Activated naive CD4-positive, alpha-beta T cell treated with anti-CD3 and anti-CD28 coated beads, Interleukin-2, amount 50 U/mL, for 72 hours (primary cell): ENCODE data around the gene CSNK2B. TPM values are rescaled to one million over a fixed set of nuclear protein-coding genes. Genes with fewer than 3 reads are reported as not detected.

Experiments
- ATAC-seq, 2 donors: fragments of 150-1000 bp; cut with Tn5 transposase; 2 replicates each; pipeline ENCODE4 v1.10.0; 2021; ENCODE audit warnings: mild to moderate bottlenecking in 2 of 2, moderate library complexity in 2 of 2
- DNase-seq, 2 donors: peaks; one replicate each; pipeline ENCODE4 v3.0.0; 2021 to 2022; ENCODE audit warnings: low spot score in 2 of 2
- H3K27ac Mint-ChIP-seq, 2 donors: one replicate each; pipeline ENCODE4 v1.8.0; 2022; ENCODE audit warnings: mild to moderate bottlenecking in 2 of 2, mixed read lengths in 2 of 2
- H3K36me3 Mint-ChIP-seq, 2 donors: one replicate each; pipeline ENCODE4 v1.8.0; 2022; ENCODE audit warnings: mixed read lengths in 2 of 2
- H3K9me3 Mint-ChIP-seq, 2 donors: one replicate each; pipeline ENCODE4 v1.8.0; 2022; ENCODE audit warnings: mixed read lengths in 2 of 2
- total RNA-seq, 2 donors: library from RNA; stranded (reverse); gene quantifications; one replicate each; pipeline ENCODE4 v1.2.3, GENCODE V29; 2022

The CSNK2B gene
- total RNA-seq, 2 donors from 2014 or later = 242 to 251 TPM

DNA sequence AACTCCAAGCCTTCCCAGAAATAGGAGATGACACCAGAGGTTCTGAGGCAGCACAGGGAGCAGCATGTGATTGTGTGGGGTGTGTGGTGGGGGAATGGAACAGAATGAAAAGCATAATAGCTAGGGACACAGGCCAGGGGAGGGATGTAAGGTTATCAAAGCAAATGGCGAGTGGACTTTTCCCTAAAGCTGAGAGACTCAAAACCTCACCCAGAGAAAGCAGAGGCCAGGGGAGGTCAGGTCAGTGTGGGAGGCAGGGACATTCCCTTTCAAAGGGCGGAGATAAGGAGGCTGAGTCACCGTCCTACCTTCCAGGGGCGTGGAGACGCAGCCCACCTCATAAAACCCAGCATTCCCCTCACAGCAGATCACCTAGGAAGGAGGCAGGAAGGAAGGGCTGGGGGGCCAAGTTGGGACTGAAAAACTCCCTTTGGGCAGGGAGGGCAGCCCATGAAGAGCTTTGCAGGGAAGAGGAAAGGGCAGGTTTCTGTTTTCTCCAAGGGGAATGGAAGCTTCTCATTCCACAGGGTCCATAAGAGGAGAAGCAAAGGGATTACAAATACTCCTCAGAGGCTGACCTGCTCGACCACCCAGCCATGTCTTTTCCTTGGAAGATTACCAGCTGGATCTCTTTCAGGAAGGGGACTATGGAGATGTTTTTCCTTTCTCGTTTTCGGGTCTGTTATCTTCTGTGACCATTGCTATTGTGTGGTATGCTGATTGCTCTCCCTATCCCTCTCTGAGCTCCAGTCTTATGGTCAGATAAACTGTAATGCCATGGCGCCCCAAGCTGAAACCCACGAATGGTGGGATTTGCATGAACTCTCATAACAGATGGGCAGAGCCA, 24.6 kb downstream of the CSNK2B start:
- ATAC-seq = peak in 1 of 2 donors; percentile 69
- Mint-ChIP-seq H3K36me3 (peaks cover 0 to 6% of the 10 kb centered on the region in 2 donors), H3K27ac (peak overlapping the region; percentile 83 to 93)

DNA sequence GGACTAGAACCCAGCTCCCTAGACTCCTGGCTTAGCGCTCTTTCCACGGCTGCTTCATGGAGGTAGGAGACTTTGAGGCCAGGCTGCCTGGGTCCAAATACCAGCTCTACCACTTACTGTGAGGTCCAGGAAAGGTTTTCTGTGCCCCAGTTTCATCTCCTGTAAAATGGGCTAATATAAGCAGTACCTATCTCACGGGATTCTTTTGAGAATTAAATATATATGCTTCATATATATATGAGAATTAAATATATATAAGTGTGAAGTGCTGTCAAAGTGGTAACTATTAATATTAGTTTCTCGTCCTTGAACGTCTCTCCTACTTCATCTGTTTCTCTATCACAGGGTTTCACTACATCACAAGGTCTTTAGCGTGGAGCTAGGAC, 25.2 kb downstream of the CSNK2B start:
- no peak for DNase-seq
- no peak overlapping the region for H3K27ac Mint-ChIP-seq
- H3K9me3 Mint-ChIP-seq = no peaks in the 10 kb centered on the region
- no peak for ATAC-seq
- peaks cover 0 to 6% of the 10 kb centered on the region in 2 donors for H3K36me3 Mint-ChIP-seq

More for the DNA sequence above, 24.6 kb downstream of the CSNK2B start:
- H3K9me3 Mint-ChIP-seq = no peaks in the 10 kb centered on the region
- no peak for DNase-seq

DNA sequence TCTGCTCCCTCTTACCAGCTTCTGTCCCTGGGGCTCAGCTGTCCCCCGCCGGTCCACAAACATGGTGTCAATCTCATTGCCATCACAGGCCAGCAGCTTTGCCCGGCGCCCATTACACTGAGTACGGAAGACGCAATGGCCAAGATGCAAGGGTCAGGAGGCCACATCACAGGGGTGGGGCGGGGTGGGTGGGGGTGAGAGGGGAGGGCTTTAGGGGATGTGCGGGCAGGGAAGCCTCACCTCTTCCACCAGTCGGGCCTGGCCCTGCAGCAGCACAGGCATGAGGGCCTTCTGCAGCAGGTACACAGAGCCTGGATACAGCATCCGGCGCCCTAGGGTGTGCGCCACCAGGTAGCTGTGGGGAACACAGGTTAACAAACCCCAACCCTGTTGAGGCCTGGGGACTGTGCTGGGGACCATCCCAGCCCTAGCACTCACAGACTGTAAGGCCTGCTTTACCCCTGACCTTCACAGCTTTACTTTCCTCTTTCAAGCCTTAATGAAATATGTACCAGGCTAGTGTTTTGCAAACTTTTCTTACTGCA, 25.8 kb downstream of the CSNK2B start:
- Mint-ChIP-seq H3K36me3 (peaks cover 0 to 6% of the 10 kb centered on the region in 2 donors), H3K27ac (no peak overlapping the region)
- DNase-seq = no peak

DNA sequence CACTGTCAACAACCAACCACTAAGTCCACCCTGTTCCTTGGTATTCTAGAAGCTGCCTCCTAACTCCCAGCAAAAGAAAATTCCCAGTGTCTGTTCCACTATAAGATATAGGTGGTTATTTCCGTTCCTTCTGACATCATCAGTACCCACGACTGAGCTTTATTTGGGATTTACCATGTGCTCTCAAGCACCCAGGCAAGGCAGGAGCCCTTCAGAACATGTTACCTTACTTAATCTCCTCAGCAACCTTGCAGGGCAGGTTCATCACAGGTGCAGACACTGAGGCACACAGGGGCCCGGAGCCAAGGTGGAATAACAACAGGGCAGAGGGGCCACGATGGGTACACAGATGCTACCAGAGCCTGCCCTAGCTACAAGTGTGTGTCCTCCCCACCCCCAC, 26.5 kb downstream of the CSNK2B start:
- no peak for DNase-seq
- no peak for ATAC-seq
- Mint-ChIP-seq H3K36me3 (peaks cover 0 to 6% of the 10 kb centered on the region in 2 donors), H3K9me3 (no peaks in the 10 kb centered on the region), H3K27ac (peak overlapping the region in 1 of 2 donors; percentile 67)

More for the DNA sequence above, 25.8 kb downstream of the CSNK2B start:
- H3K9me3 Mint-ChIP-seq = no peaks in the 10 kb centered on the region
- no peak for ATAC-seq

DNA sequence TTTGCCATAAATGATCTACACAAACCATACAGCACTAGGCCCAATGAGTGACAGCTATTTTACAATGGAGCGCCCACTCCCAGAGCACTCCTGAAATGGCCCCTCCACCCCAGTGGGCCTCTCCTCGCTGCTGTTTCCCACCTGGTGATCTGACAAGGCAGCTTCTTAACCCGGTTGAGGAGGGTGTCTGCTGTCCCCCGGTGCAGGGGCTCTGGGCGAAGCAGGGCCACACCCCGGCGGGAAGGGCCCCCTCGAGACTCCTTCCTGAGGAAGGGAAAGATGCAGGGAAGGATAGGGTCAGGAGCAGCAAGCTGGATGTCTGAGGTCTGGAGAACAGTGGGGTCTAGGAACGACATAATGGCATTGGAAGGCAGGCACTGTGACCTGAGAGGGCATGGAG, 27.0 kb downstream of the CSNK2B start:
- Mint-ChIP-seq H3K9me3 (no peaks in the 10 kb centered on the region), H3K36me3 (peaks cover 0 to 6% of the 10 kb centered on the region in 2 donors), H3K27ac (peak overlapping the region; percentile 56 to 67)
- DNase-seq (no peak), ATAC-seq (no peak)

DNA sequence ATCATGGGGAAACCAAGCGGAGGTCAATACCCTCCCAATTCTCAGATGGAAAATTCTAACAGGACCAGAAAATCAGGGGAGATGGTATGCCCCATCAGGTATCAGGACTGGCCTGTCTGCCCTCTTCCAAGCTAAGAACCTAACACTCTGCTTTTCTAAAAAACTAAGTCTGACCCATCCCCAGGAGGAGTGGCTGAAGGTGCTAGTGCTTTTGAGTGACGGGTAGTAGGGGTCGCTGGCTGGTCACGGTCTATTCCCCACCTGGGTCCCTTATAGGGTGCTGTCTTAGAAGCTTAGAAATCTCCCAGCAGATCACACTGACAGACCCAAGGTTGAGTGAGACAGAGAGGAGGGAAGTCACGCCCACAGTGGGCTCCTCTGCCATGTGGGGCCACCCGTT, 27.7 kb downstream of the CSNK2B start:
- no peak for DNase-seq
- H3K36me3 Mint-ChIP-seq = peaks cover 0 to 6% of the 10 kb centered on the region in 2 donors
- ATAC-seq = no peak
- peak overlapping the region in 1 of 2 donors; percentile 56 for H3K27ac Mint-ChIP-seq
- H3K9me3 Mint-ChIP-seq = no peaks in the 10 kb centered on the region

DNA sequence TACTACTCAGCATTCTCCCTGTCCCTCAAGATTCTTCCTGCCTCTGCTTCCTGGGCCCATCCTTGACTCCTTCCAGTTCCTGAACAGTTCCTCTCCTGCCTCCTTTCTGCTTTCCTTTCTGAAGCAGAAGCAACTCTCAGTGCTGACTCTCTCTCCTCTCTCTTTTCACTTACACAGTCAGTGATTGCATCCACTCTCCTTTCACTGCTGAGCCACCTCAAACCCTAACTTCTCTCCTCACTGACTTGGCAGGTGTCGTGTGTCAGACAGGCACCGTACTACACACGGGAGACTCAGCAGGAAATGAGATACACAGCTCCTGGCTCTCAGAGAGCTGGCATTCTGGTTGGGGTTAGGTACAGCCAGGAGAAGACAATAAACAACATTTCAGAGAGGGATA, 31.7 kb downstream of the CSNK2B start:
- no peak for DNase-seq
- peak in 1 of 2 donors; percentile 45 for ATAC-seq
- H3K9me3 Mint-ChIP-seq = no peaks in the 10 kb centered on the region
- peak overlapping the region; percentile 10 to 43 for H3K27ac Mint-ChIP-seq
- peaks cover 6 to 11% of the 10 kb centered on the region in 2 donors for H3K36me3 Mint-ChIP-seq

DNA sequence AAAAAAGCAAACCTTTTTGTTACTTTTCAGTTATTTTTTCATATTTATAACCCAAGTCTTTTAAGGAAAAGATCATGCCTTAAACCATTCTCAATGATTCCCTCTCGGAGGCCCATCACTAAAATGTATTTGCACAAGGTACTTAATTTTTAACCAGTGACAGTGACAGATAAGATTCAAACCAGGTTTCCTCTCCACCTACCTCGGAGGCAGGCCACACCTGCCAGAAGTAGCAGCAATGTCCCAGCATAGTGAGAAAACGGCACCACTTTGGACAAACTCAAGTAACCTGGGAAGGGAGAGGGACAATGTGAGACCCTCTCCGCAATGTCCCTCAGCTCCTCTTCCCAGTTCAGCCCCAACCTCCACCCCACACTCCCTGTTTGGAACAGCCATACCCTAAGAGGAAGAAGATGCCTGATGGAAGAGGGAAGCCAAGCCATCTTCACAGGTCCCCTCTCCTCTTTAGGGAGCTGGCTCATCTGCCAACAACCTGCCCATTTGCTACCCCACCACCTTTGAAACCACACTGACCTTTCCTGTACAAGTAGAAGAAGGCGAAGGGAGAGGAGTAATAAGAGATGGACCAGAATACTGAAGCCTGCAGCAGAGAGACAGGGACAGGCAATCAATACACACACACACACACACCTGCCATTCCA, 35.0 kb downstream of the CSNK2B start:
- Mint-ChIP-seq H3K9me3 (no peaks in the 10 kb centered on the region), H3K27ac (no peak overlapping the region), H3K36me3 (peaks cover 14% of the 10 kb centered on the region in 2 donors)
- no peak for ATAC-seq
- no peak for DNase-seq

DNA sequence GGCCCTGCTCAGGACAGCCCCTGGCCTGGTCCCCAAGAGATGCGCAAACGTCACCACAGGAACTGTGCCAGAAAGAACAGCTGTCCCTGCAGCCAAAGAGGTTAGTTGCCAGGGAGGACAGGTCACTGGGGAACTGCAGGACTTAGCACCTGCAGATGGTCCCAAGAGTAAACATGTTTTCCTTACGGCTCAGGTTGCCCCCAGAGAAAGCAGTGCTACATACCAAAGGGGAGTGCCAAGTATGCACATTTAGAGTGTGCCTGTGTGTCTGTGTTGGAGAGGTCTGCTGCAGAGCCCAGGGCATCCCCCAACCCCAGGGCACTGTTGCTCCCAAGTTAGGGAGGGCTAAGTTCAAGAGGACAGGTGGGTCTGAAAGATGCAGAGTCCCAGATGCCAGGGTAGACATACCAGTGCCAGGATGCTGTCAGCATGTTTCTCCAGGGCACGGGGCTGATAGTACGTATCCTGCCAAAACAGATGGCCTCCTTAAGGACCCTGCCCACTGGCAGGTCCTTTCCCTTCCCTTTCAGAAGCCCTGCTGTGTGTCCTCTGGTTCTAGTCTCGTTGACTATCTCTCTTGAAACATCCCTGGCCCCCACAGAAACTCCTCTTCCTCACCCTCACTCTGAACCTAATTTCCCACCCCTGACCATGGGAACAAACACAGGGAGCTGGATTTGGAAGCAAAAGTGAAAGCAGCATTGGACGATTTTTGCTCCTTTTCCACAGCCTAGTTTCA, 36.0 kb downstream of the CSNK2B start:
- H3K36me3 Mint-ChIP-seq = peaks cover 14% of the 10 kb centered on the region in 2 donors
- no peak for DNase-seq
- ATAC-seq = no peak
- no peaks in the 10 kb centered on the region for H3K9me3 Mint-ChIP-seq
- H3K27ac Mint-ChIP-seq = peak overlapping the region; percentile 94 to 98

DNA sequence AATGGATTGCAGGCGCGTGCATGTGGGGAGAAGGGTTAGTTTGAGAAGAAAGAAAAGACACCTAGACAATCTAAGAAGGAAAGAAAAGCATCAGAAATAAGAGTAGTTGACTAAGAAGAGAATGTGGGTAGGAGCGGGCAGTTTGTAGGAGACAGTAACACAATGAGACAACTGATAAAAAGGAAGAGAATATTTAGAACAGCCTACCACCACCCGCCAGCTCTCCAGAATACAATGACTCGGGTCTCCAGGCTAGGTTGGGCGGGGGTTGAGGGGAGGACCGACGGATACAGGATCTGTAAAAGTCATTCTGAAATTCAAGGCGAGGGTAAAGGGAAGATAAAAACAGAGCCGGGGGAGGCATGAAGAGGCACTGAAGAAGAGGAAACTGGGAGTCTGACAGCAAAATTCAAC, 36.5 kb downstream of the CSNK2B start:
- Mint-ChIP-seq H3K36me3 (peaks cover 14% of the 10 kb centered on the region in 2 donors), H3K9me3 (no peaks in the 10 kb centered on the region), H3K27ac (peak overlapping the region; percentile 94 to 98)
- DNase-seq = peak in 1 of 2 donors; percentile 30
- peak; percentile 28 to 52 for ATAC-seq

DNA sequence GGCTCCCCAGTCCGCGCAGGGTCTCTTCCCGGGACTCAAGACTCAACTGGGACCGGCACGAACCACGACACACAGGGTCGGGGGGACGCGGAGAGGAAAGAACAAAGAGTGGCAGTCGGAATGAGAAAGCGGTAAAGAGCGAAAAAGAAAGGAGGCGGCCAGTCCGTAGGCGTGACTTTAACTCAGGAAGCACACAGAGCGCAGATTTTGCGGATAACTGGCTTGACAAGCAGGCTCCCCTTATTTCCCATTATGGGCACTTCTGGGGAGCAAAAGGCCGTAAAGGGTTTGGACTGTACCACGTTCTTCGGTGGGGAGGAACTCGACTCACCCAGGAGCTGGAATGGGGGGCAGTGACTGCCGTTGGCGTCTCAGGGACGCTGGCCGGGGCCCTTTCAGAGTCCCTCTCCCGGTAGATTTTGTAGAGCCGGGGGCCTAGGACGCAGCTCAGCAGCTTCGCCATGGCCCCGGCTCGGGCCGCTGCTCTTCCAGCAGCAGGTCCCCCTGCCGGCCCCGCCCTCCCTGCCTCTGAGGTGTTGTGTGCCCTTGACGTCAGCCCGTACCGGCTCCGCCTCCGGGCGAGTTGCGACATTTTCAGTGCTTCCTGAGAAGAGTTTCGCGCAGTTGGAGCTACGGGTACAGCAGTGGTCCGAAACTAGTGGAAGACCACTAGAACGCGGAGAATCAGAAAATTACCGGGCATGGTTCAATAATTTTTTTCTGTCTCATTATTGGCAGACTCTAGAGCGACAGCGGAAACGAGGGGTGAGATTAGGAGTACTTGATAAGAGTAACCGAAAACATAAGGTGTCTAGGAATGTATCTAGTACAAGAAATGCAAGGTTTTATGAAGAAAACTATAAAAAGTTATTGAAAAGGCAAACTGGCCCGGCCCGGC, 37.2 kb downstream of the CSNK2B start, which contains the start of gene ABHD16A:
Gene ABHD16A, minus strand, starts transcription at position 506 of the 898 bp plus-strand sequence. Its CDS starts 43 bp downstream, at position 463.
- peak; percentile 96 to 97 for ATAC-seq
- peak; percentile 94 to 96 for DNase-seq
- Mint-ChIP-seq H3K9me3 (no peaks in the 10 kb centered on the region), H3K36me3 (peaks cover 14% of the 10 kb centered on the region in 2 donors), H3K27ac (peak within 1 kb of the TSS; percentile 94 to 98)

DNA sequence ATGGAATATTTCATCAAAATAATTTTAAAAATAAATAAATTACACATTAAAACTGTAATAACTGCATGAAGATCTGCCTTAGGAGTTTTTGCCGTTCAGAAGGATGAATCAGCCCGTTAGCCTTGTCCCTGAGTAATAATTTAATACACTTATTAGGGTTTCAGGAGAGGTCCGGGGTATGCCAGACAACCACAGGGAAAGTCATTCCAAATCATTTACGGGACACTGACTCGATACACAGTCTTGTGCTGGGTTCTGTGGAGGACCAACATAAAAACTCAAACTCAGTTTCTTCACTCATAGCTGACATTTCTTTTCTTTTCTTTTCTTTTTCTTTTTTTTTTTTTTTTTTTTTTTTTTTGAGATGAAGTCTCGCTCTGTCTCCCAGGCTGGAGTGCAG, 40.1 kb downstream of the CSNK2B start:
- no peak for DNase-seq
- no peak for ATAC-seq
- H3K36me3 Mint-ChIP-seq = peaks cover 14% of the 10 kb centered on the region in 2 donors
- H3K27ac Mint-ChIP-seq = no peak overlapping the region
- no peaks in the 10 kb centered on the region for H3K9me3 Mint-ChIP-seq

DNA sequence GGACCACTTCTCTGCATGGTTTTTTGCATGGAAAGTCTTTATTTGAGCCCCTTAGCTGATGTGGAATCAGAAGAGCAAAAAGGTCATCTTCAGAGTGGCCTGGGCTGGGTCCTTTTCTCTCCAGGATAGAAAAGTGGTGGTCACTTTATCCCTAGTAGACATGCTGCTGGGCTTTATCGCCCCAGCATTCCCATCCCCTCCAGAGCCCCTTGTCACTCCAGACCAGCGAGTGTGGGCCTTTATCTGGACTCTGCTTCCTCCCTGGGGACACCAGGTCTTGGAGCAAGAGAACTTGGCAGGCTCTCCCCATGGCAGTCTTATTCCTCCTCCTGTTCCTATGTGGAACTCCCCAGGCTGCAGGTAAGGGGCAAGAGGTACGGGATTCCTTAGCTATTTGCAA, 40.7 kb downstream of the CSNK2B start, which contains the start of gene LY6G6F:
Gene LY6G6F, plus strand, starts transcription at position 268 of the 400 bp plus-strand sequence. Its CDS starts 41 bp downstream, at position 309.
- Mint-ChIP-seq H3K9me3 (no peaks in the 10 kb centered on the region), H3K27ac (peak within 1 kb of the TSS; percentile 14 to 22), H3K36me3 (peaks cover 14% of the 10 kb centered on the region in 2 donors)
- ATAC-seq (no peak), DNase-seq (no peak)

DNA sequence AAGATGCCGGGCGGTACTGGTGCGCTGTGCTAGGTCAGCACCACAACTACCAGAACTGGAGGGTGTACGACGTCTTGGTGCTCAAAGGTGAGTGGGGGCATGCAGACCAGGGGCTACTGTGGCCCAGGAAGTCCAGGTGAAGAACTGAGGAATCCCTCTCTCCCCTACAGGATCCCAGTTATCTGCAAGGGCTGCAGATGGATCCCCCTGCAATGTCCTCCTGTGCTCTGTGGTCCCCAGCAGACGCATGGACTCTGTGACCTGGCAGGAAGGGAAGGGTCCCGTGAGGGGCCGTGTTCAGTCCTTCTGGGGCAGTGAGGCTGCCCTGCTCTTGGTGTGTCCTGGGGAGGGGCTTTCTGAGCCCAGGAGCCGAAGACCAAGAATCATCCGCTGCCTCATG, 41.8 kb downstream of the CSNK2B start:
- Mint-ChIP-seq H3K9me3 (no peaks in the 10 kb centered on the region), H3K36me3 (peaks cover 6% of the 10 kb centered on the region in 2 donors), H3K27ac (peak overlapping the region in 1 of 2 donors; percentile 22)
- no peak for DNase-seq
- no peak for ATAC-seq

DNA sequence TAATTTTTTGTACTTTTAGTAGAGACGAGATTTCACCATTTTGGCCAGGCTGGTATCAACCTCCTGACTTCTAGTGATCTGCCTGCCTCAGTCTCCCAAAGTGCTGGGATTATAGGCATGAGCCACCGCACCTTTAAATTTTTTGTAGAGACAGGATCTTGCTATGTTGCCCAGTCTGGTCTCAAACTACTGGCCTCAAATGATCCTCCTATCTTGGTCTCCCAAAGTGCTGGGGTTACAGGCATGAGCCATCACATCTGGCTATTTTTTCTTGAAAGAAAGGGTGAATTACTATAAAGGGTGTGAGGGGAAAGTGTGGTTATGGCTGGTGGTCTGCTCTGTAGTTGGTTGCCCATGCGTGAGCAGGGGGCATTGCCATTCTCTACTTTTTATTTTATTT, 42.3 kb downstream of the CSNK2B start:
- Mint-ChIP-seq H3K36me3 (peaks cover 3 to 4% of the 10 kb centered on the region in 2 donors), H3K27ac (no peak overlapping the region), H3K9me3 (no peaks in the 10 kb centered on the region)
- DNase-seq = no peak
- no peak for ATAC-seq
